Islet precursor cell (in vitro differentiated cells): ENCODE measurements around the gene CLASP2.
A peak's percentile ranks its signal among the peaks of the same experiment; 100 is the strongest.
"Not testable (repeated sequence)": the region's sequence is repeated elsewhere in the genome, so short reads cannot be mapped to it uniquely, and the experiment has no call there.

Experiments
- DNase-seq: peaks from one replicate; pipeline ENCODE4 v3.0.0-alpha.2; 2018

Gene CLASP2

DNA sequence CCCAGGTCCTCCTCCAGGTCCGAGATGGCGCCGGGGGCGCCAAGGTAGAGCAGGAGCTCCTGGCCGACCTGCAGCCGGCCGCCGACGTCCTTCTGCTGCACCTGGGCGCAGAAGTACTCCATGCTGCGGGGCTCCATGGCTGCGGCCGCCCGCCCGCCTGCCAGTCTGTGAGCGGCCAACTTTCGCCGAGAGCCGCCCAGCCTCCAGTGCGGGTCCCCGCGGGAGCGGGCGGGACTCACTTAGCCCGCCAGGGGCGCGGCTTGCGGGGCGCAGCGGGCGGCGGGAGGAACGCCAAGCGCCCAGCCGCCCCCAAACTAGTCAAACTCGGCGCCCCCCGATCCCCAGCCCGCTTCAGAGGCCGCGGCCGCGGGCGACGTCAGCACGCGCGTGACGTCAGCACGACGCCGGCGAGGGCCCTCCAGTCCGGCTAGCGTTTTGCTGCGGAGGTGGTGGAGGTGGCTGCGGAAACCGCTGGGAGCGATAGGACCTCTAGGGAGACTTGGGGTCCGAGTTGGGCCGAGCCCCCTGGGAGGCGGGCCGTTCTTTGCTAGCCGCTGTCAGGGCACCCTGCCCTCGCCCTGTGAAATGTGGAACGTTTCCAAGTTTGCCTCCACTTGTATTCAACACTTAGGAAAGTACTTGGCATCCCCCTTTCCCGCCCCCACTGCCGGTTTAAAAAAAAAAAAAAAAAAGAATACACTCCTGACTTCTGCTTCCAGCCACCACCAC is at the start of gene CLASP2:
Gene CLASP2, minus strand, starts transcription at position 389 of the 729 bp plus-strand sequence. Its CDS starts 252 bp downstream, at position 137.
- peak; percentile 94 for DNase-seq

DNA sequence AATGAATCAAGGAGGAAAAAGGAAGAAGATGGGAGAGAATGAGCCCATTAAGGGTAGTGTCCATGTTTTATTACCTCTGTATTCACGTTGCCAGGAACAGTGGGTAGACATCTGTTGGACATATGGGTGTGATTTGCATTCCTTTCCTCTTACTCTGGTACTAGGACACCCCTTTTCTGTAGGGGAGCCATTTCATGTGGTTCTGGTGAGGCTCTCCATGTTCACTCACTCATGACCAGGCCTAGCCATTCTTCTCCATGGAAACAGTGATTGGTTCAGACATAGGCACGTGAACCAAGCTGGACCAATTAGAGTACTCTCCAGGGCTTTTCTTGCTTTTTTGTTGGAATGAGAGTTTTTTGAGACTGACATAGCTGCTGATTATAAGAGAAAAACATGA is 40.8 kb upstream of the CLASP2 start:
- no peak for DNase-seq

DNA sequence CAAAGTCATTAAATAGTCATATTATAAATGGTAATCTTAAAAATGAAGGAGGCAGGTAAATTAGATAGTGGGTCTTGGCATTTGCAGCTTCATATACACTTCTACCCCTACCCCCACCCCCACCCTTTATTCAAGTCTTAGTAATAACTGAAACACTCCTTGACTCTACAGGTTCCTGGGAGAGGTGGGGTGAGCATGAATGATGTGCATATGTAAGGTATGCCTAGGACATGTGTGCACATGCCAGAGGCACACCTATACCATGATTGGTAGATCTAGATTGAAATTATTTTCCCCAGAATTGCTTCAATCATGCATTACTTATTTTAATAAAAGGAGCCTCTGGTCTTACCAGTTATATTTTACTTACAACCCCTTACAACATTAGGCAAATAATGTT is 40.2 kb upstream of the CLASP2 start:
- no peak for DNase-seq

GRCh38 chr3:33754391-33754790 is 36.3 kb upstream of the CLASP2 start:
- DNase-seq, result not testable (repeated sequence)

DNA sequence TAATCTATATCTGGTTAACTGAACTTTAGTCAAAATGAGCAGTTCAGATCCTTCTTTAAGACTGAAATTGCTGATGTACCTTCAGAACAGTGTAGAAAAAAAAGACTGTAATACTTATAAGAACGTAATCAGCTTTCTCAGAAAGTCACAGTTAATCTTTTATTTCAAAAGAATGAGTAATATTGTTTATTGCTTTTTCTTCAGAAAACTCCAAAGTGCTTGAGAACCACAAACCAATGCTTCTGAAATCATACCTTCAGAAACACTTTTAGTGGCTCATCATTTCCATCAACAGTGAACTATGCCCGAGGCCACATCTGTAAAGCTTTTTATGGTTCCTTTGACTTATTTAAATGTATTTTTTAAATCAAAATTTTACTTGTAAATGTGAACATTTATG is 33.3 kb upstream of the CLASP2 start:
- no peak for DNase-seq

DNA sequence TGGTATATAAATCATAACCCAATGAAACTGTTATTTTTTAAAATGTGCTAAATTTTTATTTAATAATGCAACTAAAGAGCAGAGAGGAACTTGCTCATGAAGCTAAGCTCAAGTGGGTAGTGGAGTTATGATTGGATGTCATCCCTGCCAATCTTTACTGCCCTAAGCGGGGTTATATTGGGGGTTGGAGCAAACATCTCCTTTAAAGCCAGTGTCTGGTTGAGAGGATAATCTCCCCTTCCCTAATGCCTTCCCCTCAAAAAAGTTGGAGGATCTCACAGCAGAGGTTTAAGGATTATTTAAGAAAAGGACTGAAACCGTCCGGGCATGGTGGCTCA is 32.1 kb upstream of the CLASP2 start:
- no peak for DNase-seq

DNA sequence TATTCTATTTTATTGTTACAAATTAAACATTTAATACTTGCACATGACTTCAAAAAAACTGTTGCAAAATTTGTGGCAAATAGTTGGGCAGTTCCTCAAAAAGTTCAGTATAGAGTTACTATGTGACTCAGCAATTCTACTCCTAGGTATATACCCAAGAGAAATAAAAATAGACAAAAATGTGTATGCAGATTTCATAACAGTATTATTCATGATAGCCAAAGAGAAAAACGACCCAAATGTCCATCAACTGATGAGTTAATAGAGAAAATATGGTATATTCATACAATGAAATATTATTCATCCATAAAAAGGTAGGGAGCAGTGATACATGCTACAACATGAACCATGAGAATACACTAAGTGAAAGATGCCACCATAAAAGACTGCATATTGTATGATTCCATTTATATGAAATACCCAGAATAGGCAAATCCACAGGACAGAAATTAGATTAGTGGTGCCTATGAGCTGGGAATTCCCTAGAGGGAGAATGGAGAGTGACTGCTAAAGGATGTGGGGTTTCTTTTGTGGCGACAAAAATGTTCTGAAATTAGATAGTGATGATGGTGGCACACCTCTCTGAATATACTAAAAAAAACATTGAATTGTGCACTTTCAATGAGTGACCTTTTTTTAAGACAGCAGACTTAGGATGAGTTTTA is 31.6 kb upstream of the CLASP2 start:
- DNase-seq, result no peak

DNA sequence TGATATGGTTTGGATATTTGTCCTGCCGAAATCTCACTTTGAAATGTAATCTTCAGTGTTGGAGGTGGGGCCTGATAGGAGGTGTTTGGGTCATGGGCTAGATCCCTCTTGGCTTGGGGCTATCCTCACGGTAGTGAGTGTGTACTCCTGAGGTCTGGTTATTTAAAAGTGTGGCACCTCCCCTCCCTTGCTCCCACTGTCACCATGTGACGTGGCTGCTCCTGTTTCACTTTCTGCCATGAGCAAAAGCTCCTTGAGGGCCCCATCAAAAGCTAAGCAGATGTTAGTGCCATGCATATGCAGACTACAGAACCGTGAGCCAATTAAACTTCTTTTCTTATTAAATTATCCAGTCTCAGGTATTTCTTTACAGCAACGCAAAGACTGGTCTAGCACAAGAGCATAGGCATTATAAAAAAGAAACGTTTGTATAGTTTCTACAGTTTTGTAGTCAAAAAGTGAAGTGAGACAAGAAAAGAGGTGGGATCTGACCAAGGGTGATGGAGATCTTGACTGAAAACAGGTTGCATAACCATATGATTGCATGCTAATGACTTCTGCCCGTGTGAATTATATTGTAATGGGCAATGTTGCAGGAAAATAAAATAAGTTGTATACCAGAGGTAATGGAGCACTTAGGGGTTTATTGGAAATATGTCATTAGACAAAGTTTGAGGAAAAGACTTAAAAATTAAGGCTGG is 28.5 kb upstream of the CLASP2 start:
- no peak for DNase-seq

DNA sequence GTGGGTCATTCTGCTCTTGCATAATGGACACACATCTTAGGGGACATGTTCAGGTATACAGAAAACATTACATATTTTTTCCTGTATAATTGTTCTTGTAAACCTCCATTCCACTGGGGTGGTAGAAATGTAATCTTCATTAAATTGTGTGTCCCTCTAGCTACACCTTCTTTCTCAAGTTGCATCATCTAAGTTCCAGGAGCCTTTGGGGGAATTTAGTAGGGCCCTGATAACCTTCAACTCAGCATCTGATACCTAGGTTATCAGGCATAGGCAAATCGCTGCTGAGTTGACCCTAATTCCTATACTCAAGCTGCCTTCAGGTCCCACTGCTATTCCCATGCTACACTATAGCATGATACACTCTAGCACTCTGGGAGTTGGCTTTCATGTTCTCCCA is 19.1 kb upstream of the CLASP2 start:
- DNase-seq, result no peak

DNA sequence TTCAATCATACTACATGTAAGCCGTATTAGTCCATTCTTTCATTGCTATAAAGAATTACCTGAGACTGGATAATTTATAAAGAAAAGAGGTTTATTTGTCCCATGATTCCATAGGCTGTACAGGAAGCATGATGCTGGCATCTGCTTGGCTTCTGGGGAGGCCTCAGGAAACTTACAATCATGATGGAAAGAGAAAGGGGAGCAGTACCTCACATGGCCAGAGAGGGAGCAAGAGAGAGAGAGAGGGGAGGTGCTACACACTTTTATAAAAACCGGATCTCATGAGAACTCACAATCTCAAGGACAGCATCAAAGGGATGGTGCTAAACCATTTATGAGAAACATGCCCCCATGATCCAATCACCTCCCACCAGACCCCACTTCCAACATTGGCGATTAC is 14.3 kb upstream of the CLASP2 start:
- no peak for DNase-seq

DNA sequence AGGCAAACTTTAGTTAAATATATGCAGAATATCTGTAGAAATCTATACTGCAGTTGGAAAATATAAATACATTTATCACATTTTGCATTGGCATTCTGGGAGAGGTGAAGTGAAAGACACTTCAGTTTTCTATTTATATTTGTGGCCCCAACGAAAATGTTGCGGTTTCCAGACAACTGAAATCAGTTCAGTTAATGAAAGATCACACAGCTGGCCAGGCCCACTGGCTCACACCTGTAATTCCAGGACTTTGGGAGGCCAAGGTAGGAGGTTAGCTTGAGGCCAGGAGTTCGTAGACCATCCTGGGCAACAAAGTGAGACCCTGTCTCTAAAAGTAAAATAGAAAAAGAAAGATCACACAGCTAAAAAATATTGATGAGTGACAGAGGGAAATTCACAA is 11.9 kb upstream of the CLASP2 start:
- no peak for DNase-seq

DNA sequence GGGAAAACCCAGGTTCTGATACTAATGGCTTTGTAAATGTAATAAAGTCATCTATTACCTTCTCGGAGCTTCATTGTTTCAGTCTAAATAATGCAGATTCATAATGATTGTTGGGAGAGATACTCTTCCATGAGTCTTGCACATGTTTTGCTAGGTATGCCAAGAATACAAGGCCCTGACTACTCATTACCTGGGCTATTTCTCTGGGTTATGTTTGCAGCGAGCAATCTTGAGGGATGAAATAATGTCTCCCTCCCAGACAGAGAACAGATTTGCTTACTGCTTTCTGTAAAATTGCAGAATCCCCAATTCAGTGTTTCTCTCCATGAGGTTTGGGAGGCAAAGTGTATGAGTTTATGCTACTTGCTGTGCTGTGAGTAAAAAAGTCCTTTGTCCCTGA is 6.2 kb upstream of the CLASP2 start:
- DNase-seq, result no peak

- DNase-seq, result no peak
Measured at GRCh38 chr3:33722626-33723370, 4.7 kb upstream of the CLASP2 start.

- no peak for DNase-seq
Measured at GRCh38 chr3:33722191-33722590, 4.1 kb upstream of the CLASP2 start.

GRCh38 chr3:33718595-33718907 is 497 bp upstream of the CLASP2 start:
- DNase-seq, result no peak

- no peak for DNase-seq
Measured at GRCh38 chr3:33717616-33717865, 513 bp downstream of the CLASP2 start.

DNA sequence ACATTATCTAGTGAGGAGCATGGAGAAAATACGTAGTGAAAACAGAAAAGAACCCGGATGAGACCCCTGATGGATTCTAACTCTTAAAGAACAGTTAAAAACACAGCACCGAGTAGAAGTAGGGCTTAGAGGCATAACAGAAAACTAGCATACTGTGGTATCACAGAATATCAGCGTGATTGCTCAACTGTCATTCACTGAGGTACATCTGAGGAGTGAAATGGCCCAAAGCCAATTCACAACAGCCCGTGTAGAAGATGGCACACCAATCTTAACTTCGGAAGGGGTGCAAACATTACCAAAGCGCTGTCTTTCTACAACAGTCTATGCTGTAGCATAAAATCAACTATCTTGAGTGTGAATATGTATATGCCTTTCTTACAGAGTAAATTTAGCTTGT is 1.8 kb downstream of the CLASP2 start:
- no peak for DNase-seq

DNA sequence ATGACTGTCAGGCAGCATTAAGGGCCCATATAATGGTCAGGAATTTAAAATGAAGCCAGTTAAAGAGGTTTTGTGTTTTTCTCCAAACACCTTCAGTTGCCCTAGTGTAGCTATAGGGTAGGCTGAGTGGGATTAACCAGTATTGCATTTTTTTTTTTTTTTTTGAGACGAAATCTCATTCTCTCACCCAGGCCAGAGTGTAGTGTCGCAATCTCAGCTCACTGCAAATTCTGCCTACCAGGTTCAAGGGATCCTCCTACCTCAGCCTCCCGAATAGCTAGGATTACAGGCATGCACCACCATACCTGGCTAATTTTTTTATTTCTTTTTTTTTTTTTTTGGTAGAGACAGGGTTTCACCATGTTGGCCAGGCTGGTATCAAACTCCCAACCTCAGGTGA is 7.0 kb downstream of the CLASP2 start:
- DNase-seq, result no peak

GRCh38 chr3:33706056-33706455 is 12.0 kb downstream of the CLASP2 start:
- no peak for DNase-seq

DNA sequence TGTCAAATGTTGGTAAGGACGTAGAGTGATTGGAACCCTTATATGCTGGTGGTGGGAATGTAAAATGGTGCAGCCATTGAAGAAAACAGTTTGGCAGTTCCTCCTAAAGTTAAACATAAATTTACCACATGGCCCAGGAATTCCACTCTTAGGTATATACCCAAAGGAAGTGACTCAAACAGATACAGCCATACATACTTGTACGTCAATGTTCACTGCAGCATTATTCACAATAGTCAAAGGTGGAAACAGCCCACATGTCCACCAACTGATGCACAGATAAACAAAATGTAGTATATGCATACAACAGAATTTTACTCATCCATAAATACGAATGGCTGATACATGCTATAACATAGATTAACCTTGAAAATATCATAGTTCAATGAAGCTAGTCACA is 13.2 kb downstream of the CLASP2 start:
- no peak for DNase-seq

DNA sequence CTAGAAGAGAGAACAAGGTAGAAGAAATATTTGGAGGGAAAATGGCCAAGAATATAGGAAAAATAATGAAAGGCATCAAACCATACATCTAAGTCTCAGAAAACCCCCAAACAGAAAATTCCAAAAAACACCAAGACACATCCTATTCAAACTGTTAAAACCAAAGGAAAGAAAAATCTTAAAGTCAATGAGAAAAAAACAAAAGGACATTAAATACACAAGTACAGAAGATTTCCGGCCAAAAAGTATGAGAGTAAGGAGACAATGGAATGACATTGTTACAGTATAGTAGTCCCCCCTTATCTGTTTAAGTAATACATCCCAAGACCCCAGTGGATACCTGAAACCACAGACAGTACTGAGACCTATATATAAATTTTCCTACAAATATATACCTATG is 18.8 kb downstream of the CLASP2 start:
- no peak for DNase-seq

DNA sequence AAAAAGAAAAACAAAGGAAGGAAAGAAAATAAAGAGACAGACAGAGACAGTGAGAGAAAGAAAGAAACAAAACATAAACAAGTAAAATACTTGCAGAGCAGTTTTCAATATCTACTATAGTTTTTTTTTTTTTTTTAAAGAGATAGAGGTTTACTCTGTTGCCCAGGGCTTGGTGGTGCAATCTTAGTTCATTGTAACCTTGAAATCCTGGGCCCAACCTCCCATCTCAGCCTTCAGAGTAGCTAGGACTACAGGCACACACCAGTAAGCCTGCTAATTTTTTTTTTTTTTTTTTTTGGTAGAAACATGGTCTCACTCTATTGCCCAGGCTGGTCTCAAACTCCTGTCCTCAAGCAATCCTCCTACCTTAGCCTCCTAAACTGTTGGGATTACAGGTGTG is 23.1 kb downstream of the CLASP2 start:
- no peak for DNase-seq

GRCh38 chr3:33690341-33690740 is 27.7 kb downstream of the CLASP2 start:
- no peak for DNase-seq

- no peak for DNase-seq
Measured at GRCh38 chr3:33687406-33688010, 30.5 kb downstream of the CLASP2 start.
